ENCODE results near the gene C2orf66. TPM values are rescaled to one million over a fixed set of nuclear protein-coding genes. Genes with fewer than 3 reads are reported as not detected.

The C2orf66 gene
- total RNA-seq (2016; rRNA removed; fragmentation: Illumina TruSeq; extraction: Trizol), result not detected in 2 replicates
- total RNA-seq (2016; cell fraction: cytosol; rRNA removed; fragmentation: Illumina TruSeq; extraction: Trizol; ENCODE audit: low read depth), result not detected in 2 replicates
- not detected in 2 replicates for total RNA-seq (2016; cell fraction: insoluble cytoplasmic fraction; rRNA removed; fragmentation: Illumina TruSeq; extraction: Trizol)
- not detected in 2 replicates for total RNA-seq (2016; cell fraction: membrane; rRNA removed; fragmentation: Illumina TruSeq; extraction: Trizol)
- not detected in 2 replicates for total RNA-seq (2016; cell fraction: nucleus; rRNA removed; fragmentation: Illumina TruSeq; extraction: Trizol)
- polyA plus RNA-seq (2011; rRNA removed), result 0.05 and 0.07 TPM in 2 replicates
- polyA plus RNA-seq (2011; cell fraction: cytosol; rRNA removed), result not detected in 2 replicates
- 0.10 TPM in 1 of 2 replicates, not detected in the other for polyA plus RNA-seq (2011; cell fraction: nucleus; rRNA removed)
- not detected in 2 replicates for polyA plus RNA-seq (2012)
- not detected in 2 replicates for polyA plus RNA-seq (2016; cell fraction: cytosol; fragmentation: Illumina TruSeq; extraction: Trizol; ENCODE audit: low read depth)
- not detected in 2 replicates for polyA plus RNA-seq (2016; cell fraction: insoluble cytoplasmic fraction; fragmentation: Illumina TruSeq; extraction: Trizol; ENCODE audit: low read depth)
- not detected in 2 replicates for polyA plus RNA-seq (2016; cell fraction: membrane; fragmentation: Illumina TruSeq; extraction: Trizol; ENCODE audit: low read depth)
- polyA plus RNA-seq (2016; cell fraction: nucleus; fragmentation: Illumina TruSeq; extraction: Trizol; ENCODE audit: insufficient read depth, low read depth), result not detected in 2 replicates
- polyA minus RNA-seq (2011; rRNA and poly(A)+ RNA removed; ENCODE audit: low replicate concordance), result not detected in 2 replicates
- polyA minus RNA-seq (2011; cell fraction: cytosol; rRNA and poly(A)+ RNA removed), result not detected in 2 replicates
- polyA minus RNA-seq (2011; cell fraction: nucleus; rRNA and poly(A)+ RNA removed), result not detected in 2 replicates
- Bru-seq, nascent RNA, result percentile 3 among the genes with signal in this experiment
- percentile 46 among the genes with signal in this experiment for BruChase-seq, experiment 1, labeled RNA remaining after a 6-hour chase
- percentile 55 among the genes with signal in this experiment for BruChase-seq, experiment 2, labeled RNA remaining after a 2-hour chase
- long read RNA-seq, experiment 1, result 0 reads
- long read RNA-seq, experiment 2, result 0 reads

DNA sequence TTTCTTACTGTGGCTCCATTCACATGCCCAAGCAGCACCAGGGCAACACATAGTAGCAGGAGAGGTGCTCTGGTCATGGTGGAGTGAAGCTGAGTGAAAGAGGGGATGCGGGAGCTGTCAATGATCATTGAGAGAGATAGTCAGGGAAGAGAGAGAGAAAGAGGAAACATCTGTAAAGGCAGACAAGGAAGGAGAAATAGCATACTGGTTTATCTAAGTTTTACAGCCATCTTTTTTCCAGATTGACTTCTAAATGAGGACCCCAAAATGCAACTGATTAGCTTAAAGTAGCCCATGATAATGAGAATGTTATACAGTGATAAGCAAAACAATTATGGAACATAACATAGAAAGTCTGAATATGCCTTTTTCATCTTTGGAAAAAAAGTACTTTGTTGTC, at the start of gene C2orf66:
TSS of gene C2orf66 (minus strand) at position 96 of the 400 bp plus-strand sequence. CDS start at position 77, 19 bp downstream.
- H3K4me1 ChIP-seq (ENCODE audit: insufficient read depth, low read length), result no peaks in the 10 kb centered on the region
- no peaks in the 10 kb centered on the region for H3K79me2 ChIP-seq (ENCODE audit: insufficient read depth, low read length)
- ChIA-PET CTCF (ENCODE audit: low intra/inter-chr PET ratio, low total read pairs) (no interaction called here), POLR2A (no interaction called here)
- DNase-seq (ENCODE audit: low spot score) (no peak), ATAC-seq (no peak), FAIRE-seq (no peak)
- no peak within 1 kb of the TSS for H3K4me3 ChIP-seq (replicated peaks in 1 of 3; ENCODE audit: insufficient read depth in 1 of 3, low read depth in 2 of 3, low read length in 3 of 3)
- intact Hi-C loops (cut with micrococcal nuclease; ENCODE audit: unreplicated experiment) (no loop called here), in situ Hi-C loops (cut with HindIII; ENCODE audit: extremely low pct_ligation_motif_present, low pct_unique_long_range_greater_than_20kb) (no loop called here)
- no peaks in the 10 kb centered on the region for H4K20me1 ChIP-seq (ENCODE audit: insufficient read depth, low read length)
- H3K9me3 ChIP-seq (ENCODE audit: low read length), result no peaks in the 10 kb centered on the region
- no peak within 1 kb of the TSS for H3K9ac ChIP-seq (ENCODE audit: insufficient read depth, low read depth, low read length)
- H3K36me3 ChIP-seq (replicated peaks in 1 of 2; ENCODE audit: control insufficient read depth in 1 of 2, insufficient read depth in 2 of 2, low read length in 2 of 2), result no peaks in the 10 kb centered on the region
- no TSS peak for BruUV-seq (replicated peaks)
- H3K27ac ChIP-seq (ENCODE audit: extremely low read length, insufficient read depth, low read length), result no peak within 1 kb of the TSS
- H2AFZ ChIP-seq (ENCODE audit: low read length), result no peak within 1 kb of the TSS
- WGBS (ENCODE audit: low lambda C conversion rate), result 18% methylated on average over 1 of the region's 1 CpG
- H3K27me3 ChIP-seq (ENCODE audit: control insufficient read depth in 1 of 2, insufficient read depth in 2 of 2, low read length in 2 of 2), result no peaks in the 10 kb centered on the region
- no peak within 1 kb of the TSS for H3K4me2 ChIP-seq (ENCODE audit: low read depth, low read length)
- no peak for TF ChIP-seq ZNF879 (CRISPR knock-in tag; IDR thresholded peaks at IDR 0.05)
- TF ChIP-seq ZNF556 (CRISPR knock-in tag; IDR thresholded peaks at IDR 0.05; ENCODE audit: borderline replicate concordance), result no peak

DNA sequence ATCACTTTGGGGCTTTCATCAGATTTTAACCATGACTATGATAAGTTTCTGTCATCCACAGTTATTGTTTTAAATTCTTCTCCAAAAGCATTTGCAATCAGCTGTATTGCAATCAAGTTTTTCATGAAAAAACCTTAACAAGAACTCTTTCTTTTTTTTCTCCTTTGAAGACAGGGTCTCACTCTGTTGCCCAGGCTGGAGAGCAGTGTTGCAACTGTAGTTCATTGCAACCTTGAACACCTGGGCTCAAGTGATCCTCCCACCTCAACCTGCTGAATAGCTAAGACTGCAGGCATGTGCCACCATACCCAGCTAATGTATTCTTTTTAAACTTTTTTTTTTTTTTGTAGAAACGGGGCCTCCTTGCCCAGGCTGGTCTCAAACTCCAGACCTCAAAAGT, 45.5 kb upstream of the C2orf66 start:
- no peak for DNase-seq (ENCODE audit: low spot score)
- CTCF ChIA-PET (ENCODE audit: low intra/inter-chr PET ratio, low total read pairs), result no interaction called here
- BruUV-seq (replicated peaks), result no TSS peak
- Histone ChIP-seq H3K79me2 (ENCODE audit: insufficient read depth, low read length) (no peaks in the 10 kb centered on the region), H3K27ac (ENCODE audit: extremely low read length, insufficient read depth, low read length) (no peak overlapping the region), H3K4me2 (ENCODE audit: low read depth, low read length) (no peak overlapping the region), H3K9ac (ENCODE audit: insufficient read depth, low read depth, low read length) (no peak overlapping the region), H3K9me3 (ENCODE audit: low read length) (peaks cover 7% of the 10 kb centered on the region; the same call in 1 of the 2 replicates), H4K20me1 (ENCODE audit: insufficient read depth, low read length) (no peaks in the 10 kb centered on the region), H2AFZ (ENCODE audit: low read length) (no peak overlapping the region), H3K36me3 (replicated peaks in 1 of 2; ENCODE audit: control insufficient read depth in 1 of 2, insufficient read depth in 2 of 2, low read length in 2 of 2) (peaks cover 0 to 3% of the 10 kb centered on the region in 2 experiments; a peak in 2 of 5 replicates), H3K4me3 (replicated peaks in 1 of 3; ENCODE audit: insufficient read depth in 1 of 3, low read depth in 2 of 3, low read length in 3 of 3) (no peak overlapping the region), H3K27me3 (ENCODE audit: control insufficient read depth in 1 of 2, insufficient read depth in 2 of 2, low read length in 2 of 2) (no peaks in the 10 kb centered on the region), H3K4me1 (ENCODE audit: insufficient read depth, low read length) (peaks cover 6% of the 10 kb centered on the region; the same call in 1 of the 2 replicates)
- POLR2A ChIA-PET, result no interaction called here
- in situ Hi-C loops (cut with HindIII; ENCODE audit: extremely low pct_ligation_motif_present, low pct_unique_long_range_greater_than_20kb) (no loop called here), intact Hi-C loops (cut with micrococcal nuclease; ENCODE audit: unreplicated experiment) (loop anchor here (5.0 to 10.0 kb wide), 2 partner anchors 73 to 160 kb away; partner anchors contain the start of gene PGAP1)
- no peak for ATAC-seq
- no peak for FAIRE-seq
- 94% methylated on average over 1 of the region's 1 CpG for WGBS (ENCODE audit: low lambda C conversion rate)
- TF ChIP-seq ZNF773 (CRISPR knock-in tag; IDR thresholded peaks at IDR 0.05; ENCODE audit: borderline replicate concordance), result no peak
- no peak for TF ChIP-seq RAD51 (IDR thresholded peaks at IDR 0.05; ENCODE audit: borderline replicate concordance)
- no peak for TF ChIP-seq ZNF703 (CRISPR knock-in tag; IDR thresholded peaks at IDR 0.05; ENCODE audit: borderline replicate concordance)
- TF ChIP-seq NCOA5 (CRISPR knock-in tag; IDR thresholded peaks at IDR 0.05), result no peak
- no peak for TF ChIP-seq ZNF788 (CRISPR knock-in tag; IDR thresholded peaks at IDR 0.05; ENCODE audit: borderline replicate concordance)
- peak; percentile 62; the same call in 1 of the 2 replicates for TF ChIP-seq ZNF121 (CRISPR knock-in tag; IDR thresholded peaks at IDR 0.05)

Measured in HepG2 (cell line).